ENCODE data around the gene HOOK2.
"Not testable (repeated sequence)": the region's sequence is repeated elsewhere in the genome, so short reads cannot be mapped to it uniquely, and the experiment has no call there.

Gene HOOK2

GRCh38 chr19:12774588-12775555 is at the start of gene HOOK2:
Gene HOOK2, minus strand, starts transcription at chr19:12775552. Its CDS starts 103 bp downstream, at chr19:12775449.
- peak in 1 of 2 experiments; percentile 34 for DNase-seq

GRCh38 chr19:12821761-12822160 is 46.4 kb upstream of the HOOK2 start:
- DNase-seq, result no peak

GRCh38 chr19:12817810-12818209 is 42.5 kb upstream of the HOOK2 start:
- DNase-seq, result not testable (repeated sequence)

- not testable (repeated sequence) for DNase-seq
Observed at GRCh38 chr19:12817188-12817587, 41.8 kb upstream of the HOOK2 start.

GRCh38 chr19:12815088-12815487 is 39.7 kb upstream of the HOOK2 start:
- no peak for DNase-seq

GRCh38 chr19:12806242-12807081 is 31.1 kb upstream of the HOOK2 start, which contains the start of gene RNASEH2A:
Gene RNASEH2A, plus strand, starts transcription at chr19:12806584. Its CDS starts 90 bp downstream, at chr19:12806674.
- peak; percentile 78 to 80 for DNase-seq

GRCh38 chr19:12804051-12804450 is 28.7 kb upstream of the HOOK2 start:
- no peak for DNase-seq

- no peak for DNase-seq
Observed at GRCh38 chr19:12802267-12803106, 27.1 kb upstream of the HOOK2 start.

GRCh38 chr19:12801466-12802266 is 26.3 kb upstream of the HOOK2 start, which contains the start of the genes PRDX2 and THSD8:
Gene PRDX2, minus strand, starts transcription at chr19:12801800. Its CDS starts 539 bp downstream, at chr19:12801261.
Gene THSD8, plus strand, starts transcription at chr19:12802069. Its CDS starts 3 bp downstream, at chr19:12802072.
- peak; percentile 60 to 62 for DNase-seq

GRCh38 chr19:12800923-12801465 is 25.6 kb upstream of the HOOK2 start:
- DNase-seq, result no peak

GRCh38 chr19:12800466-12800770 is 25.1 kb upstream of the HOOK2 start:
- no peak for DNase-seq

- DNase-seq, result no peak
Observed at GRCh38 chr19:12799742-12800465, 24.6 kb upstream of the HOOK2 start.

- DNase-seq, result not testable (repeated sequence)
Observed at GRCh38 chr19:12797607-12798006, 22.3 kb upstream of the HOOK2 start.

GRCh38 chr19:12797141-12797587 is 21.8 kb upstream of the HOOK2 start:
- no peak for DNase-seq

- DNase-seq, result peak; percentile 66 to 70
Observed at GRCh38 chr19:12796146-12797071, 21.1 kb upstream of the HOOK2 start.

- no peak for DNase-seq
Observed at GRCh38 chr19:12794971-12795381, 19.6 kb upstream of the HOOK2 start.

- no peak for DNase-seq
Observed at GRCh38 chr19:12794196-12794941, 19.0 kb upstream of the HOOK2 start.

Measured in activated CD4-positive, alpha-beta T cell treated with anti-CD3 and anti-CD28 coated beads, Interleukin-2, amount 50 U/mL, for 4 hours (primary cell).